Aorta (tissue), 5 donors: ENCODE data around the gene EPM2AIP1. TPM values are rescaled to one million over a fixed set of nuclear protein-coding genes. Genes with fewer than 3 reads are reported as not detected.
A peak's percentile ranks its signal among the peaks of the same experiment; 100 is the strongest.

ENCODE experiments used
- ATAC-seq: fragments of 200-7000 bp; cut with Tn5 transposase; one replicate; pipeline ENCODE4 v1.9.1; 2022; ENCODE audit warnings: moderate library complexity; ENCODE audit not compliant: low FRiP score
- DNase-seq, 2 donors: peaks; one replicate each; pipeline ENCODE4 v3.0.0-alpha.2; 2020
- H3K27ac ChIP-seq, 2 donors: one replicate each; pipeline ENCODE4 v1.5.1; 2013; ENCODE audit warnings: low read length in 2 of 2, mild to moderate bottlenecking in 2 of 2, moderate library complexity in 2 of 2, control low read depth in 1 of 2, inconsistent platforms in 1 of 2, low read depth in 1 of 2
- H3K27me3 ChIP-seq, 2 donors: one replicate each; pipeline ENCODE4 v1.6.1; 2013; ENCODE audit warnings: control low read depth in 1 of 2, low read length in 1 of 2, mild to moderate bottlenecking in 1 of 2, moderate library complexity in 1 of 2; ENCODE audit not compliant: insufficient read depth in 2 of 2, control insufficient read depth in 1 of 2
- H3K36me3 ChIP-seq, 2 donors: one replicate each; pipeline ENCODE4 v1.6.1; 2013; ENCODE audit warnings: control low read depth in 1 of 2, low read length in 1 of 2, mild to moderate bottlenecking in 1 of 2; ENCODE audit not compliant: insufficient read depth in 2 of 2, control insufficient read depth in 1 of 2
- H3K4me1 ChIP-seq, 2 donors: one replicate each; pipeline ENCODE4 v1.6.1; 2013; ENCODE audit warnings: low read length in 2 of 2, control low read depth in 1 of 2, mild to moderate bottlenecking in 1 of 2, moderate library complexity in 1 of 2; ENCODE audit not compliant: insufficient read depth in 2 of 2, control insufficient read depth in 1 of 2
- H3K4me3 ChIP-seq, 2 donors: one replicate each; pipeline ENCODE4 v1.5.1; 2013; ENCODE audit warnings: low read length in 2 of 2, control low read depth in 1 of 2, mild to moderate bottlenecking in 1 of 2
- H3K9me3 ChIP-seq: one replicate; pipeline ENCODE4 v1.6.1; 2013; ENCODE audit warnings: mild to moderate bottlenecking, low read length; ENCODE audit not compliant: control insufficient read depth
- WGBS, 2 donors: extraction: QIAGEN DNeasy Blood & Tissue Kit; methylation state at CpG; one replicate each; pipeline ENCODE4 v1.1.7; 2013; 5-methylcytosine and 5-hydroxymethylcytosine counted together
- intact Hi-C, 2 donors: fragments of 100-400 bp; cut with DNase I; formaldehyde crosslinking; loops; one replicate each; pipeline versions ENCODE4 v1.14.2 to v1.15.0; 2022
- polyA plus RNA-seq, 2 donors: library from polyadenylated mRNA; stranded (reverse); fragments of 200-250 nt; gene quantifications; one replicate each; pipeline ENCODE4 v1.2.3, GENCODE V29; 2013
- total RNA-seq, 2 donors: library from RNA; stranded (reverse); fragmentation: NEBNext Ultra II Directional; extraction: Animal tissue kit (Norgen Biotek cat#: 25700); gene quantifications; one replicate each; pipeline ENCODE4 v1.2.1, GENCODE V29; 2021
- donor health status: healthy with polysubstance abuse.
- donor health status: Bipolar disorder and iron deficiency.
- donor health status: DM: no; HTN: no; CAD: no.
- donor health status: DM: no; HTN: no; CAD: no.
- donor health status: DM: yes; HTN: yes; CAD: no.

EPM2AIP1 gene
- total and polyA plus RNA-seq, 4 donors, result 2.5 to 21.0 (median 15.4) TPM

GRCh38 chr3:37030588-37030987 is 37.7 kb upstream of the EPM2AIP1 start:
- no peak for ATAC-seq

DNA sequence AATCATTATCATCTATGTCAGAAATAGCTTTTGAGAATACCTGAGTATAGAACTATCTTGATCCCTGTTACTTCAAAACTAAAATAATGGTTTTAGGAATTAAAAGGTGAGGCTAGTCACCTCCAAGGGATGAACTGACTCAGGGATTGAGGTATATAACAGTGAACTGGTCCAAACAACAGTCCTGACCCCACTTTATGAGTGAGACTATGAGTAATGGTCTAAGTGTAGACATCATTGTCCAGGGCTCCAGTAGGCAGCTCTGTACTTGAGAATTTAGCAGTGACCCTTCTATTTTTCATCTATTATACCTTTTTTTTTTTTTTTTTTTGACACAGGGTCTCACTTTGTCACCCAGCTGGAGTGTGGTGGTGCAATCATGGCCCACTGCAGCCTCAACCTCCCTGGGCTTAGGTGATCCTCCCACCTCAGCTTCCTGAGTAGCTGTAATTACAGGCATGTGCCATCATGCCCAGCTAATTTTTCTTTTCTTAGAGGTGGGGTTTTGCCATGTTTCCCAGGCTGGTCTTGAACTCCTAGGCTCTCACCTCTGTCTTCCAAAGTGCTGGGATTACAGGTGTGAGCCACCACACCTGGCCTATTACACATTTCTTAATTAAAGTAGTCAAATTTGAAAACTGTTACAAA is 36.7 kb upstream of the EPM2AIP1 start:
- DNase-seq, result no peak
- peaks cover 8 to 10% of the 10 kb centered on the region in 2 donors for H3K4me1 ChIP-seq
- H3K4me3 ChIP-seq, result no peak overlapping the region
- no peaks in the 10 kb centered on the region for H3K9me3 ChIP-seq
- no peaks in the 10 kb centered on the region for H3K27me3 ChIP-seq
- intact Hi-C loops, result no loop called here
- no peak overlapping the region for H3K27ac ChIP-seq
- ATAC-seq, result no peak
- peaks cover 0 to 2% of the 10 kb centered on the region in 2 donors for H3K36me3 ChIP-seq

More at GRCh38 chr3:37030588-37030987, 37.7 kb upstream of the EPM2AIP1 start:
- no peak overlapping the region for H3K4me3 ChIP-seq
- no peaks in the 10 kb centered on the region for H3K9me3 ChIP-seq
- peaks cover 8 to 10% of the 10 kb centered on the region in 2 donors for H3K4me1 ChIP-seq
- H3K36me3 ChIP-seq, result peaks cover 0 to 4% of the 10 kb centered on the region in 2 donors
- peak overlapping the region in 1 of 2 donors; percentile 78 for H3K27ac ChIP-seq
- no peaks in the 10 kb centered on the region for H3K27me3 ChIP-seq
- intact Hi-C loops, result no loop called here
- DNase-seq, result no peak
- 25 to 32% methylated on average over 3 of the region's 3 CpGs for WGBS, 2 donors

GRCh38 chr3:37029111-37029510 is 36.2 kb upstream of the EPM2AIP1 start:
- ATAC-seq (no peak), DNase-seq (no peak)
- WGBS, 2 donors, result 90 to 96% methylated on average over 1 of the region's 1 CpG
- intact Hi-C loops, result no loop called here
- H3K27me3 ChIP-seq, result no peaks in the 10 kb centered on the region
- no peak overlapping the region for H3K4me3 ChIP-seq
- H3K9me3 ChIP-seq, result no peaks in the 10 kb centered on the region
- peaks cover 0 to 2% of the 10 kb centered on the region in 2 donors for H3K36me3 ChIP-seq
- H3K4me1 ChIP-seq, result peaks cover 8 to 10% of the 10 kb centered on the region in 2 donors
- no peak overlapping the region for H3K27ac ChIP-seq

DNA sequence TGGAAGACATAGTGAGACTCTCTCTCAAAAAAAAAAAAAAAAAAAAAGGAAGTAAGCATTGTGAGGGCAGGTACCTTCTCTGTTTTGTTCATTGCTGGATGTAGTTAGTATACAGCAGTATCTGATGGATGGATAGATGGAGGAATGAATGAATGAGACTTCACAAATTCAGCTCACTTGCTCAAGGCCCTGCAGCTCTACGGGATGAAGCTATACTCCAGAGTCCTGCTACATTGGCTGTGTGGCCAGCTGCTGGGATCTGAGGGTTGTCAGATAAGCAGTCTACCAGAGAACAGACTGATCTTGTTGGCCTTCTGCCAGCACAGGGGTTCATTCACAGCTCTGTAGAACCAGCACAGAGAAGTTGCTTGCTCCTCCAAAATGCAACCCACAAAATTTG is 35.4 kb upstream of the EPM2AIP1 start:
- no peak overlapping the region for H3K4me3 ChIP-seq
- peak in 1 of 2 donors; percentile 52 for DNase-seq
- H3K9me3 ChIP-seq, result no peaks in the 10 kb centered on the region
- no peaks in the 10 kb centered on the region for H3K27me3 ChIP-seq
- intact Hi-C loops, result no loop called here
- no peak for ATAC-seq
- peak overlapping the region in 1 of 2 donors; percentile 33 for H3K27ac ChIP-seq
- H3K36me3 ChIP-seq, result peaks cover under 1 to 2% of the 10 kb centered on the region in 2 donors
- 40 to 41% methylated on average over 1 of the region's 1 CpG for WGBS, 2 donors
- H3K4me1 ChIP-seq, result peaks cover 8 to 10% of the 10 kb centered on the region in 2 donors

DNA sequence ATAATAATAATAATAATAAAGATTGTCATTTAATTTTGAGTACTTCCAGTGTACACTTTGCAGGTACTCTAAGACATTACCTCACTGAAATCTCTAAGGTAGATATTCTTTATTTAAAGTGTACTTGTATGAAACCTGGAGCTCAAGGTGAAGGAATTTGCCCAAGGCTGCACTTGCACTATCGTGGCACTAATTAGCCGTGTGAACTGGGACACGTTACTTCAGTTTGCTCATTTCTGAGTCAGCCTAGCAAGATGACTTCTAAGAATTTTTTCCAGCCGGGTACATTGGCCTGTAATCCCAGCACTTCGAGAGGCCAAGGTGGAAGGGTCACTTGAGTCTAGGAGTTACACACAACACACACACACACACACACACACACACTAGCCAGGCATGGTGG is 33.9 kb upstream of the EPM2AIP1 start:
- peaks cover 8 to 12% of the 10 kb centered on the region in 2 donors for H3K36me3 ChIP-seq
- DNase-seq, result no peak
- 58 to 76% methylated on average over 5 of the region's 5 CpGs for WGBS, 2 donors
- no peaks in the 10 kb centered on the region for H3K27me3 ChIP-seq
- peaks cover 2 to 8% of the 10 kb centered on the region in 2 donors for H3K4me1 ChIP-seq
- H3K4me3 ChIP-seq, result no peak overlapping the region
- intact Hi-C loops, result no loop called here
- H3K27ac ChIP-seq, result no peak overlapping the region
- H3K9me3 ChIP-seq, result no peaks in the 10 kb centered on the region
- ATAC-seq, result no peak

DNA sequence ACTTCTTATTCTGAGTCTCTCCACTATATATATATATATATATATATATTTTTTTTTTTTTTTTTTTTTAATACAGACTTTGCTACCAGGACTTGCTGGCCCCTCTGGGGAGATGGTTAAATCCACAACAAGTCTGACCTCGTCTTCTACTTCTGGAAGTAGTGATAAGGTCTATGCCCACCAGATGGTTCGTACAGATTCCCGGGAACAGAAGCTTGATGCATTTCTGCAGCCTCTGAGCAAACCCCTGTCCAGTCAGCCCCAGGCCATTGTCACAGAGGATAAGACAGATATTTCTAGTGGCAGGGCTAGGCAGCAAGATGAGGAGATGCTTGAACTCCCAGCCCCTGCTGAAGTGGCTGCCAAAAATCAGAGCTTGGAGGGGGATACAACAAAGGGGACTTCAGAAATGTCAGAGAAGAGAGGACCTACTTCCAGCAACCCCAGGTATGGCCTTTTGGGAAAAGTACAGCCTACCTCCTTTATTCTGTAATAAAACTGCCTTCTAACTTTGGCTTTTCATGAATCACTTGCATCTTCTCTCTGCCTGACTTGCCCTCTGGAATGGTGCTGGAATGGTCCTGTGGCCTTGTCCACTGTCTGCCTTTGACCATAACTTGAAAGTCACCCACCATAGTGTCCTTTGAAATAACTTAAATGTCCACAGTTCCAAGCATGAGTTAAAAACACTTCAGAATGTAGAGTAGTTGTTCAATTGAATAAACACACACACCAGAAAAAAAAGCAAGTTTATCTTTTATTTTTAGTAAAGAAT is 32.8 kb upstream of the EPM2AIP1 start:
- Histone ChIP-seq H3K36me3 (peaks cover 12 to 15% of the 10 kb centered on the region in 2 donors), H3K27ac (peak overlapping the region; percentile 1 to 17), H3K4me1 (peaks cover 0 to 4% of the 10 kb centered on the region in 2 donors), H3K9me3 (no peaks in the 10 kb centered on the region), H3K27me3 (no peaks in the 10 kb centered on the region), H3K4me3 (no peak overlapping the region)
- DNase-seq, result no peak
- no peak for ATAC-seq
- WGBS, 2 donors, result 73 to 75% methylated on average over 3 of the region's 3 CpGs
- intact Hi-C loops, result no loop called here

DNA sequence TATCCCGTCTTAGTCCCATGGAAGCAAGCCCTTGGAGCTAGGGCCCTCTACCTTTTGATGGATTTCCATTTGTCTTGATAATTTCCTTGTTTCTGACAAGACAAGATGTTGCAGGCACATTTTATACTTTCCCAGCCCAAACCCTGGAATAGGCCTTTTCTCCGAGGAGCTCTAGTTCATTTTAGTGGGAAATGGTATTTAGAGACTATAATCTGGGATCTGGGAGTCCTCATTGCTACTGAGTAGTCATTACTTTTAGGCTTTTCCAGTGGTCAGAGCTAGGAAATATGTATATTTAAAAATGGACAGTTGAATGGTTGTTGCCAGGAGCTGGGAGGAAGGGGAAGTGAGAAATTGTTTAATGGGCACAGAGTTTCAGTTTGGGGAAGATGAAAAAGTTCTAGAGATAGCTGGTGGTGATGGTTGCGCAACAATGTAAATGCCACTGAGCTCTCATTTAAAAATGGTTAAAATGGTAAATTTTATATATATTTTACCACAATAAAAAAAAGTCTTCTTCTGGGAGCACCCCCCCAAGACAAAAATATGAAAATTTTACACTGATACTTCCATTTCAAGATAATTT is 32.0 kb upstream of the EPM2AIP1 start:
- no peak overlapping the region for H3K27ac ChIP-seq
- DNase-seq (no peak), ATAC-seq (no peak)
- no peaks in the 10 kb centered on the region for H3K9me3 ChIP-seq
- peaks cover 0 to 2% of the 10 kb centered on the region in 2 donors for H3K4me1 ChIP-seq
- WGBS, 2 donors, result 95 to 96% methylated on average over 3 of the region's 3 CpGs
- no peak overlapping the region for H3K4me3 ChIP-seq
- intact Hi-C loops, result loop anchor here (5.0 kb wide), 2 partner anchors 187 to 192 kb away; no protein-coding TSS in a partner anchor
- peaks cover 12 to 18% of the 10 kb centered on the region in 2 donors for H3K36me3 ChIP-seq
- no peaks in the 10 kb centered on the region for H3K27me3 ChIP-seq

DNA sequence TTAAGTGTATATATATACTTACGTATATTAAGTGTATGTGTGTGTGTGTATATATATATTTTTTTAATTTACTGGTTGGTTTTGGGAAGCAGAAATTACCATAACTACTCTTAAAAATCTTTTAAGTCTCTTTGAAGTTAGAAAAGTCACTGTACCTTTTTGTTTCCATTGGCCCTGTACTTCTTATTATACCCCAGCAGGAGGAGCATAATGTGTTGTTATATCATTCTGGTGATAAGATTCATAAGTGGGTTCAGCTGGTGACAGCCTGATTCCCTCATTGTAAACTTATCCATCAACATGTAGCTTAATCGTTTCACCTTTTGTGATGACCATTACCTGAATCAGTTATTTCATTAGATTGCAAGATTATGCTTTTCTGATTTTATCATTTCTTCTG is 31.2 kb upstream of the EPM2AIP1 start:
- no peaks in the 10 kb centered on the region for H3K9me3 ChIP-seq
- intact Hi-C loops, result loop anchor here (5.0 kb wide), 2 partner anchors 188 to 193 kb away; no protein-coding TSS in a partner anchor
- WGBS, 2 donors, result 90 to 93% methylated on average over 2 of the region's 2 CpGs
- no peak for ATAC-seq
- DNase-seq, result no peak
- H3K4me1 ChIP-seq, result peaks cover 0 to 2% of the 10 kb centered on the region in 2 donors
- peaks cover 12 to 20% of the 10 kb centered on the region in 2 donors for H3K36me3 ChIP-seq
- no peaks in the 10 kb centered on the region for H3K27me3 ChIP-seq
- H3K4me3 ChIP-seq, result no peak overlapping the region
- H3K27ac ChIP-seq, result no peak overlapping the region
